Mucosa of rectum (tissue), 2 donors: Measurements from ENCODE around the gene AMIGO3.

Experiments used
- H3K27ac ChIP-seq, 2 donors: one replicate each; pipeline ENCODE4 v1.7.0; 2013; ENCODE audit warnings: inconsistent platforms in 2 of 2, low read depth in 2 of 2, low read length in 2 of 2
- H3K27me3 ChIP-seq, 2 donors: one replicate each; pipeline ENCODE4 v1.7.0; 2013; ENCODE audit warnings: low read length in 2 of 2; ENCODE audit not compliant: control insufficient read depth in 2 of 2, insufficient read depth in 2 of 2
- H3K36me3 ChIP-seq, 2 donors: one replicate each; pipeline ENCODE4 v1.7.0; 2013; ENCODE audit warnings: low read length in 2 of 2; ENCODE audit not compliant: control insufficient read depth in 2 of 2, insufficient read depth in 2 of 2
- H3K4me1 ChIP-seq, 2 donors: one replicate each; pipeline ENCODE4 v1.7.0; 2013; ENCODE audit warnings: low read length in 2 of 2, mild to moderate bottlenecking in 1 of 2; ENCODE audit not compliant: control insufficient read depth in 2 of 2, insufficient read depth in 2 of 2
- H3K4me3 ChIP-seq, 2 donors: one replicate each; pipeline ENCODE4 v1.7.0; 2013; ENCODE audit warnings: low read length in 2 of 2
- H3K9ac ChIP-seq, 2 donors: one replicate each; pipeline ENCODE4 v1.7.0; 2013; ENCODE audit warnings: low read length in 2 of 2, low read depth in 1 of 2, mild to moderate bottlenecking in 1 of 2
- H3K9me3 ChIP-seq, 2 donors: one replicate each; pipeline ENCODE4 v1.7.0; 2013; ENCODE audit warnings: low read length in 2 of 2; ENCODE audit not compliant: control insufficient read depth in 2 of 2
- donor health status: healthy.
- donor health status: Normal muscosa, but diverticular disease.

AMIGO3 gene

GRCh38 chr3:49720855-49721595 lies 1.5 kb upstream of the AMIGO3 start:
- H3K4me1 ChIP-seq = peaks cover 36 to 38% of the 10 kb centered on the region in 2 donors
- peaks cover 20 to 30% of the 10 kb centered on the region in 2 donors for H3K36me3 ChIP-seq
- H3K9ac ChIP-seq = no peak overlapping the region
- no peak overlapping the region for H3K4me3 ChIP-seq
- H3K27ac ChIP-seq = no peak overlapping the region
- H3K9me3 ChIP-seq = no peaks in the 10 kb centered on the region
- H3K27me3 ChIP-seq = no peaks in the 10 kb centered on the region

- peaks cover 25 to 27% of the 10 kb centered on the region in 2 donors for H3K4me1 ChIP-seq
- H3K36me3 ChIP-seq = peaks cover 23 to 25% of the 10 kb centered on the region in 2 donors
- peak overlapping the region; percentile 87 to 89 for H3K4me3 ChIP-seq
- H3K9ac ChIP-seq = peak overlapping the region; percentile 56 to 63
- H3K27ac ChIP-seq = peak overlapping the region in 1 of 2 donors; percentile 65
- H3K27me3 ChIP-seq = no peaks in the 10 kb centered on the region
- no peaks in the 10 kb centered on the region for H3K9me3 ChIP-seq
These were observed 648 bp downstream of the AMIGO3 start for GRCh38 chr3:49718858-49719213.

GRCh38 chr3:49717959-49718857 lies 1.3 kb downstream of the AMIGO3 start:
- Histone ChIP-seq H3K36me3 (peaks cover 23 to 25% of the 10 kb centered on the region in 2 donors), H3K9me3 (no peaks in the 10 kb centered on the region), H3K4me3 (peak overlapping the region; percentile 87 to 89), H3K27ac (no peak overlapping the region), H3K27me3 (no peaks in the 10 kb centered on the region), H3K4me1 (peaks cover 24 to 26% of the 10 kb centered on the region in 2 donors), H3K9ac (peak overlapping the region in 1 of 2 donors; percentile 56)

- Histone ChIP-seq H3K4me1 (peaks cover 16 to 18% of the 10 kb centered on the region in 2 donors), H3K36me3 (peaks cover 23 to 24% of the 10 kb centered on the region in 2 donors), H3K9me3 (no peaks in the 10 kb centered on the region), H3K4me3 (no peak overlapping the region), H3K27ac (no peak overlapping the region), H3K27me3 (no peaks in the 10 kb centered on the region), H3K9ac (no peak overlapping the region)
These were observed 2.1 kb downstream of the AMIGO3 start for GRCh38 chr3:49717211-49717958.

GRCh38 chr3:49716691-49717210 lies 2.7 kb downstream of the AMIGO3 start:
- Histone ChIP-seq H3K4me1 (peaks cover 12 to 13% of the 10 kb centered on the region in 2 donors), H3K4me3 (no peak overlapping the region), H3K9me3 (no peaks in the 10 kb centered on the region), H3K27me3 (no peaks in the 10 kb centered on the region), H3K9ac (no peak overlapping the region), H3K27ac (no peak overlapping the region), H3K36me3 (peaks cover 20 to 22% of the 10 kb centered on the region in 2 donors)

DNA sequence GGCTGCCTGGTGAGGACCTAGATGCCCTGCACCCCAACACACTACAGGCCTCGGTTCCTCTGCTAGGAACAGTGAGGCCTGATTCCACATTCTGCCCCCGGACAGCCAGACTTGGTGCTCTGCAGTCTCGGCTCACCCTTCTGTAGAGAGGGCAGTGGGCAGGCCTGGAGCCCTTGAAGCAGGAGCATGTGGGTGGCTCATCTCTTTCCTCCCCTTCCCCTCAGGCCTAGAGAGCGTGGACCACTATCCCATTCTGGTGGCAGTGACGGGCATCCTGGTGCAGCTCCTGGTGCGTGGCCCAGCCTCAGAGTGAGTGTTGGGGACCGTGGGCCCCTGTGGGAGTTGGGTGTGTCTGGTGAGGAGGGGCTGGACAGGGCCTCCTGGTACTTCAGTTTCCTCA lies 3.3 kb downstream of the AMIGO3 start:
- Histone ChIP-seq H3K4me1 (peaks cover 12 to 13% of the 10 kb centered on the region in 2 donors), H3K27ac (no peak overlapping the region), H3K27me3 (no peaks in the 10 kb centered on the region), H3K9ac (no peak overlapping the region), H3K9me3 (no peaks in the 10 kb centered on the region), H3K4me3 (no peak overlapping the region), H3K36me3 (peaks cover 15 to 16% of the 10 kb centered on the region in 2 donors)

- Histone ChIP-seq H3K27me3 (no peaks in the 10 kb centered on the region), H3K4me3 (no peak overlapping the region), H3K9me3 (no peaks in the 10 kb centered on the region), H3K36me3 (peaks cover 10 to 11% of the 10 kb centered on the region in 2 donors), H3K9ac (no peak overlapping the region), H3K4me1 (peaks cover 10 to 13% of the 10 kb centered on the region in 2 donors), H3K27ac (no peak overlapping the region)
These were observed 3.8 kb downstream of the AMIGO3 start for GRCh38 chr3:49715611-49716121.

- peaks cover 10 to 13% of the 10 kb centered on the region in 2 donors for H3K4me1 ChIP-seq
- peaks cover 9 to 10% of the 10 kb centered on the region in 2 donors for H3K36me3 ChIP-seq
- no peak overlapping the region for H3K4me3 ChIP-seq
- H3K9me3 ChIP-seq = no peaks in the 10 kb centered on the region
- H3K27me3 ChIP-seq = no peaks in the 10 kb centered on the region
- H3K27ac ChIP-seq = no peak overlapping the region
- H3K9ac ChIP-seq = no peak overlapping the region
These were observed 4.5 kb downstream of the AMIGO3 start for GRCh38 chr3:49714728-49715550.
